ENCODE data around the gene PEX3. TPM values are rescaled to one million over a fixed set of nuclear protein-coding genes. Genes with fewer than 3 reads are reported as not detected.

PEX3 gene
- total RNA-seq, 1 experiment from 2014 or later = 17.9 TPM

DNA sequence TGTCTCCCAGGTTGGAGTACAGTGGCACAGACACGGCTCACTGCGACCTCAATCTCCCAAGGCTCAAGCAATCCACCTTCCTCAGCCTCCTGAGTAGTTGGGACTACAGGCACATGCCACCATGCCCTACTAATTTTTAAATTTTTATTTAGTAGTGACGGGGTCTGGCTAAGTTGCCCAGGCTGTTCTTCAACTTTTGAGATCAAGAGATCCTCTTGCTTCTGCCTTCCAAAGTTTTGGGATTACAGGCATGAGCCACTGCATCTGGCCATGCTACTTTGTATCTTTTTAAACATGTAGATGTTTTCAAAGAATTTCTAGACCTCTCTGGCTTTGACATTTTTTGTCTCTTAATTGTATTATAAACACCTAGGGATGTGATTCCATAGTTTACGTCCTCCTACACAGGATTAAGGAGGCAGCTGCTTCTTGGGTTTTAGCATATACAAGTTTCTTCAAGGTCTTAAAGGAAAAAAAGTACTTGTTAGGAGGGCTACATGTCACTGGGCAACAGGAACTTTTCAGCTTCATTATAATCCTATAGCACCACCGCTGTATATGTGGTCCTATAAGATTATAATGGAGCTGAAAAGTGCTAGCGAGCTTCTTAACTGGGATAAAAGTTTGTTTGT lies 1.4 kb upstream of the PEX3 start:
- H4K91ac ChIP-seq (ENCODE audit: insufficient read length, low read depth, low read length) = no peak overlapping the region
- peak overlapping the region; percentile 90 for H3K9ac ChIP-seq (ENCODE audit: extremely low read depth, insufficient read length, low read length)
- Mint-ChIP-seq H3K27me3 (ENCODE audit: low read depth) (no peaks in the 10 kb centered on the region), H3K9me3 (no peaks in the 10 kb centered on the region), H3K36me3 (ENCODE audit: insufficient read depth in 1 of 3, low read depth in 3 of 3) (peaks cover under 1 to 1% (median under 1%) of the 10 kb centered on the region in 3 experiments; a peak in 3 of 7 replicates), H3K4me1 (peaks cover 16% of the 10 kb centered on the region in 2 experiments), H3K4me3 (peak overlapping the region; percentile 93 to 99), H3K27ac (no peak overlapping the region)
- no peaks in the 10 kb centered on the region for H3K79me1 ChIP-seq (ENCODE audit: insufficient read depth, low read depth, low read length, poor library complexity, severe bottlenecking)
- H3K23ac ChIP-seq (ENCODE audit: insufficient read length, low read depth, low read length) = no peak overlapping the region
- no peak for DNase-seq
- no peak overlapping the region for H2BK120ac ChIP-seq (ENCODE audit: low read depth, low read length, poor library complexity, severe bottlenecking)
- no peak overlapping the region for H2AFZ ChIP-seq (ENCODE audit: low read length)
- no peak overlapping the region for H2AK5ac ChIP-seq (ENCODE audit: insufficient read length, low read length)
- no peak overlapping the region for H3K56ac ChIP-seq (ENCODE audit: insufficient read length, low read depth, low read length)
- no peak overlapping the region for H2BK20ac ChIP-seq (ENCODE audit: low read depth, low read length, poor library complexity, severe bottlenecking)
- no peak overlapping the region for H2BK15ac ChIP-seq (ENCODE audit: low read depth, low read length)
- H4K20me1 ChIP-seq (ENCODE audit: control insufficient read depth, insufficient read depth, insufficient read length) = no peaks in the 10 kb centered on the region
- no peak overlapping the region for H3T11ph ChIP-seq (ENCODE audit: low read length)
- H2BK5ac ChIP-seq (ENCODE audit: insufficient read length, low read length) = no peak overlapping the region
- no peak overlapping the region for H4K8ac ChIP-seq (replicated peaks; ENCODE audit: insufficient read length, low read depth, low read length)
- no peaks in the 10 kb centered on the region for H3K9me3 ChIP-seq (ENCODE audit: control insufficient read depth, low read depth, low read length)
- no peak overlapping the region for H2BK12ac ChIP-seq (ENCODE audit: insufficient read length, low read depth, low read length)
- TF ChIP-seq, protein P1, sequence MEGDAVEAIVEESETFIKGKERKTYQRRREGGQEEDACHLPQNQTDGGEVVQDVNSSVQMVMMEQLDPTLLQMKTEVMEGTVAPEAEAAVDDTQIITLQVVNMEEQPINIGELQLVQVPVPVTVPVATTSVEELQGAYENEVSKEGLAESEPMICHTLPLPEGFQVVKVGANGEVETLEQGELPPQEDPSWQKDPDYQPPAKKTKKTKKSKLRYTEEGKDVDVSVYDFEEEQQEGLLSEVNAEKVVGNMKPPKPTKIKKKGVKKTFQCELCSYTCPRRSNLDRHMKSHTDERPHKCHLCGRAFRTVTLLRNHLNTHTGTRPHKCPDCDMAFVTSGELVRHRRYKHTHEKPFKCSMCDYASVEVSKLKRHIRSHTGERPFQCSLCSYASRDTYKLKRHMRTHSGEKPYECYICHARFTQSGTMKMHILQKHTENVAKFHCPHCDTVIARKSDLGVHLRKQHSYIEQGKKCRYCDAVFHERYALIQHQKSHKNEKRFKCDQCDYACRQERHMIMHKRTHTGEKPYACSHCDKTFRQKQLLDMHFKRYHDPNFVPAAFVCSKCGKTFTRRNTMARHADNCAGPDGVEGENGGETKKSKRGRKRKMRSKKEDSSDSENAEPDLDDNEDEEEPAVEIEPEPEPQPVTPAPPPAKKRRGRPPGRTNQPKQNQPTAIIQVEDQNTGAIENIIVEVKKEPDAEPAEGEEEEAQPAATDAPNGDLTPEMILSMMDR (conservative IDR thresholded peaks at IDR 0.05) = no peak
- no peak overlapping the region for H3K4ac ChIP-seq (ENCODE audit: low read depth, low read length)
- no peak overlapping the region for H3K18ac ChIP-seq (ENCODE audit: insufficient read length, low read depth, low read length)
- H3K27ac ChIP-seq (ENCODE audit: insufficient read length, low read depth, low read length) = no peak overlapping the region
- no peak overlapping the region for H3K14ac ChIP-seq (ENCODE audit: insufficient read depth, low read length)
- H4K5ac ChIP-seq (ENCODE audit: insufficient read length, low read depth, low read length) = no peak overlapping the region
- peak overlapping the region; percentile 88 for H3K4me2 ChIP-seq (ENCODE audit: insufficient read depth, insufficient read length, low read length)
- WGBS (ENCODE audit: extremely low coverage, insufficient read length, low lambda C conversion rate) = no CpG with 5 or more reads among the region's 6 CpGs
- no peaks in the 10 kb centered on the region for H3K27me3 ChIP-seq (ENCODE audit: insufficient read depth, low read length)
- peaks cover 16% of the 10 kb centered on the region for H3K23me2 ChIP-seq (ENCODE audit: insufficient read length, low read depth, low read length, poor library complexity, severe bottlenecking)
- no peaks in the 10 kb centered on the region for H3K79me2 ChIP-seq (ENCODE audit: insufficient read depth, low read length)
- H3K4me1 ChIP-seq (ENCODE audit: insufficient read depth, low read length) = no peaks in the 10 kb centered on the region
